Activated CD4-positive, CD25-positive, alpha-beta regulatory T cell treated with anti-CD3 and anti-CD28 coated beads, Interleukin-2, amount 50 U/mL, for 72 hours (primary cell): ENCODE measurements around the gene RRAS2.
"Not testable (repeated sequence)": the region's sequence is repeated elsewhere in the genome, so short reads cannot be mapped to it uniquely, and the experiment has no call there.

ENCODE experiments used
- DNase-seq: peaks from one replicate; pipeline ENCODE4 v3.0.0; 2021

Gene RRAS2

DNA sequence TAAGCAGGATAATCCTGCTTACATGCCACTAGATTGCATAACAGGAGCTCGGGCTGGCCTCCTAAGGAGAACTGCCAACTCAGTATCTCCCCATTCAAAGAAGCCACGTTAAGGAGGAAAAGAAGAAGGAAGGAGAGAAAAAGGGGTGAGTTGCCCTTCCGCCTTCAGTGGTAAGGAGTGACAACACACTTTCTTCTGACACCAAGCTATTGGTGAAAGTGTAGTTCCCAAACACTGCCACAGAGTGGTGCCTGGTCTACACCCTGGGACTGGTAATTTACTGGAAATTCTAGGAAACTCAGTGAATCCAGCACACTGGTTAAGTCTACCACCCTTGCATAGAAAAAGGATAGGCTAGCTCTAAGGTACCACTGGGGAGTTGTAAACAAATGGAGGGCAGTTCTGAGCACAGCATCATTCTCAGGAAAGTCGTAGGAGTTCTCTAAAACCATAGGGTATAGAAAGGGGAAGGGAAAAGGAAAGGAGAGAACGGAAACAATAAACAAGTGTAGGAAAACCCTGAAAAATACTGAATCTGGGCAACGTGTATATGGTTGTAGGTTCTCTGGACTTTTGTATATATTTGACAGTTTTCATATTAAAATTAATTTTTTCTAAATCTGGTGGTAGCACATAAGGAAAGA is 58.2 kb downstream of the RRAS2 start:
- DNase-seq = no peak

DNA sequence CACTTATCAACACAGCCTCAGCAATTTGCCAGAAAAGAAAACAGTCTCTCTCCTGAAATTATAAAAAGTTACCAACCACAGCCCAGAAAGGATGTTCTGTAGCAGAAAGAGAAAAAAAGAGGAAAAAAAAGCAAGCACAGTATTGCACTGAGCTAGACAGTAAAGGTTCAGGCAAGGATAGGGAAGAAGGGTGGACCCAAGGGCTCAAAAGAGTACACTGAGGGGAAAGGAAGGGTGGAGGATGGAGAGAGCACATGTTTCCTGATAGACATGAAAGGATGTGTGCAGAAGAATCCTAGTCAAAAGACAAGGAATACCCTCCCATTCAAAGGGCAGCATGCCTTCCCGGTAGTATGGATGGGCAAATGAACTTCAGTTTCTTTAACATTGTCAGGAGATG is 59.1 kb downstream of the RRAS2 start:
- no peak for DNase-seq

DNA sequence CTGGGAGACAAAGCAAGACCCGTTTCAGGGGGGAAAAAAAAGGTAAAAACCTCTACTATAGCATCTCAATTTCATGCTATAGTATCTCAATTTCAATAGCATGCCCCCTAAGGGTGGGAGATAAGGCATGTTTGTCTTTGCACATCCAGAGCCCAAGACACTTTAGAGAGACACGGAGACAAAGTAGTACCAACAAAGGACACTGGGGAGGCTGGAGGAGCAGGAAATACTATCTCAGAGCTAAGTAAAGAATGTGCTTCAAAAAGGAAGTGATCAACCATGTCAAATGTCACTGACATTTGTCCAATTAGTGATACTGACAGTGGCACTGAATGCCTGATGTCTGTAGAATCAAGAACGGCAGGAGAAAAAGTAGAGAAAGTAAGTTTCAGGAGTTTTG is 68.6 kb downstream of the RRAS2 start:
- DNase-seq = no peak

DNA sequence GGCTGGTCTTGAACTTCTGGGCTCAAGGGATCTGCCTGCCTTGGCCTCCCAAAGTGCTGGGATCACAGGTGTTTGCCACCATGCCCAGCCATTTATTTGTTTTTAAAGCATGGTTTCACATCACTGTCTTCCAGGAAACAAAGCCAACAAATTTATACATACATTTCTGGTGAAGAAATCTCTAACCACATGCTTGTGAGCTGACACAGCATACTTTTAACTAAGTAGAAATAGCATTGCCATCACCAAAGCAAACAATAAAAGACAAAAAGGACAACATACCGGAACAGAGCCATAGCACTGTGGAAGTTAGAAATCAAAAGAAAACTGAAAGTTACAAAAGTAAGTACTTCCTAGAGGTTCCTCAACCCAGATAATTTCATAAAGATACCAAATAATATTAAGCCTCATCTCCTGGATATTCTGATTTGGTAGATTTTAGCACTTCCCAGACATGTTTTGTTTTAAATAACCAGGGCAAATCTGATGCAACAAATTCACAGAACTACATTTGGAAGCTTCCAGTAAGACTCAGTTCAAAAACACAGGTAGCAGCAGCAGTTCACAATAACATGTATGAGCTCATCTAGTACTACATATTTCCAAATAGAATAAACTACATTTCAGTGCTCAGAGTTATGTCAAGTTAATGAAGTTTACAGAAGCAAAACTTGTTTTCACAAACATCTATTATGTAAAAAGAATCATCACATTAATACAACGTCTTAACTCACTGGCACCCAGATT is 70.6 kb downstream of the RRAS2 start:
- DNase-seq = no peak

DNA sequence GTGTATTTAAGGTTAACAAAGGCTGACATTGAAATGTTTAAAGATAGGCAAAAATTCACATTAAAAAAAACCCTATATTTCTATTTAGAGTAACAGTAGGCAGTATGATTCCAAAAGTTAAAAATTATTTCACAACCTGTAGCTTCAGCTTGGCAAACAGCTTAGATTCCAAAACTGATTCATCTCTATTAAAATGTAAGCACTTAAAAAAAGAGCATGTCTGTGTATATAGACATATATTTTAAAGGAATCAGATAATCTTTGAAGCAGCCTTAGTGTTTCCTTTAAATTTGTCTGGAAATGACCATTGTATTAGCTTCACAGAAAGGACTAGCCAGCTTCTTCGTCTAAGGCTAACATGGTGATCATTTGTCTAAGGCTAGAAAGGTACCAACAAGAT is 80.1 kb downstream of the RRAS2 start:
- not testable (repeated sequence) for DNase-seq

DNA sequence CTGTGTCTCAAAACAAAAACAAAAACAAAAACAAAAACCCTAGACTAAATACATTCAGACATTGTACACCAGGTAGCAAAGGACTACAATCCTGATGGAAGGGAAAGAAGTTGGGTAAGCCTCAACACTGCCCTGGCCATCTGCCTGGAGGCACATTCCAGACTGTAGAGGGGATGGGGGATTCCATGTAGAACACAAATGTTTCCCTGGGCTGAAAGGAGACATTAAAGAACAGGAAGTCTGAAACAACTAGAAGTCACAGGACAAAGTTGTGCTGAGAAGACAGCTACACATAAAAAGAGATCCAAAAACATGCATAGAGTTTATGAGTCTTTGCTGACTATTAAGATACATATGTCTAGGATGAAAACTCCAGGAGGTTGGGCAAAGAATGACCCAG is 83.9 kb downstream of the RRAS2 start:
- DNase-seq = no peak

DNA sequence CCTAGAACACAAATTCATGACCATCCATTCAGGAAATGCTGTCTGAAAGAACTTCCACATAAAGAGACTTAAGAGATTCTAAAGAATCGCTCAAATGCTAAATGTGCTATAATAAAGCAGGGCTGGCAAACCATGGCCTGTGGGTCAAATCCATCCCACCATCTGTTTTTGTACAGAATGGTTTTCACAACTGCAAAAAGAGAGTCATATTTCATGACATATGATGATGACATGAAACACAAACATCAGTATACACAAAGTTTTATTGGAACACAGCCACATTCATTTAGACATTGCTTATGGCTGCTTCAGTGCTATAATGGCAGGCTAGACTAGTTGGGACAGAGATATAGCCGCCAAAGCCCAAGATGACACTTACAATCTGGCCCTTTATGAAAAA is 85.1 kb downstream of the RRAS2 start:
- DNase-seq = no peak

DNA sequence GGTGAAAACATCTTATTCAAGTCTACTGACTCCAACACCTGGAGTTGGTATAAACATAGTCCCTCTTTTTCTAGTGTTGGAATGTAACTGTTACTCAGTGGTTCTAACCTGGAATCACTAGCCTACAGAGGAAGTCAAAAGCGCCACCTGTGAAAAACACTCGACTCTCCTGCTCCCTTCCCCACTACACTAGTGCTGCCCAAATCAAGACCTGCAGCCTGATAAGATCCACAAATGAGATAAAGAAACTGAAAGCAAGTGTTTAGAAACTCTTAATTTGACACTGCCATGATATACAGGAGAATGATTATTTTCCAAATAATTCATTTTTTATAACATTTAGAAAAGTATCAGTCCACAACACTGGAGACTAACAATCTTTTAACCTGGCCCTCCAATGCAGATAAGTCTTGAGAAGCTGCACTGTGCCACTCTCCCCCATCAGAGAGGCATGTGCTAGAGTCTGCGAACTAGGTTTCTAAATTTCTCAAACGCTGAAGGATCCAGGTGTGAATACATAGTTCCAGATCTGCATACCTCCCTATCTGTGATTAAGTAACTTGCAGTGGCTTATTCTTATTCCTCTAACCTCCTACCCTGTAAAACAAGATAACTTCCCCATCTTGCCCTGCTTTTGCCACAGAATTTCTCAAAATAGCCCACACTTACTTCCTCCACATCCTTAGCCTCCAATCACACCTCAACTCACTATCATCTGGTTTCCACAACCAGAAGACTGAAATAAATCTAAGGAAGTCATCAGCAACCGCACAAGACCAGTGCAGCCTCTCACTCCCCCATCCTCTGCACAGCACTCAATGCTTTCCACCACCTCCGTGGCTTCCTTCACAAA is 88.1 kb downstream of the RRAS2 start:
- no peak for DNase-seq

DNA sequence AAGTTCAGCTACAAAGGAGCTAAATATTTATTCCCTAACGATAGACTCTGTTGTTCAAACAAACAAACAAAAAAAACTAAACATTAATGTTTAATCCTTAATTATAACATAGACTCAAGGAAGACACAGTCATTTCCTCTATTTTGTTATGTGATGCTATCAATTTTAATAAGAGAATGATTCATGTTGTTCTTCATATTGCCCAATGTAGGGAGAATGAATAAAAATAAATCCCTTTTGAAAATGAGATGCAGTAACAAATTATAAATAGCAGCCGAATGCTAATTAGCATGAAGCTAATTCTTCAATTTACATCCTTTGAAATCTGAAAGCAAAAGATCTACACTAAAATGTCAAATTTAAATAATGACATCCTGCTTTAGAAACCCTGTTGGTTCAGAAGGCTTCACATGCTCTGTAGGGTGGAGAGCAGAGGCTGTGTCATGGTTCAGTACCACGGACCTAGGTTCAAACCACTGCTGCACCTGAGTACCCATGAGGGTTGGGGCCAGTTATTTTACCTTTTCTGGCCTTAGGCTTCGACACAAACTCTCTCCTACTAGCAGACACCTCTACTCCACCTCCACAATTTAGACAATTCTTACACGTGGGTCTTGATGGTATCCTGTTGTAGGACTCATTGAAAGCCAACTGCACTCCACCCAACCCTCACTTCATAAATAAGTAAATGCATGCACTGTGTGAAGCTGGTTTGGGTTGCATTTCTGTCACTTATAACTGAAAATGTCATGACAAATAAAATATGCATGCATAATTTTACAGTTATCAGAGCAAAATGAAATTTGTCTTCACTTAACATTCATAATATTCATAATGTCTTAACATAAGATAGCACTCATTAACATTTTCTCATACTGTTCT is 89.0 kb downstream of the RRAS2 start:
- no peak for DNase-seq

DNA sequence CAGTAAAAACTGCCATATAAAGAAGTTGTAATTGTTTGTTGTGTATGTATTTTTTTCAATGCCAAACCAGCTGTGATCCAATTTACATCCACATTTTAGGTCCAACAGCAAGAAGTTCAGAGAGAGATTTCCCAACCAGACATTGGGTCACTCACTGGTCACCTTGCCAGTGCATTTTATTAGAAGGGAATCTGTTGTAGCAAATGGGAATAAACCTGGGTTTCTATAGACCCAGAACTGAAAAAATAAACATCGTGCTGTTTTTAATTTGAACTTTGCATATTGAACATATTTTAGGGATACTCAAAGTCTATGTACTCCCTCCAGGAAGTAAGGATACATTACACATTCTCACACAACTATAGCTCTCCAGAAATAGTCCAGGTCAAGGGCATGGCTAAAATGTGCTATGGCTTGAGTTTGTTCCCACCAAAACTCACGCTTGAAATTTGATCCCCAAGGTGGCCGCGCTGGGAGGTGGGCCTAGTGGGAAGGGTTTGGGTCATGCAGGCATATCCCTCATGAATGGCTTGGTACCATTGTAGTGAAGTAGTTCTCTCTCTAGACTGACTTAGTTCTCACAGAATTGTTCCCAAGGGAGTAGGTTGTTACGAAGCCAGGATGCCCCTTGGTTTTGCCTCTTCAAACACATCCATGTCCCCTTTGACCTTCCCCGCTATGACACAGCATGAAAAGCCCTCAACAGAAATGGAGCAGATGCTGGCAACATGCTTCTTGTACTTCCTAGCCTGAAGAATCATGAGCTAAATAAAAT is 90.9 kb downstream of the RRAS2 start:
- no peak for DNase-seq

DNA sequence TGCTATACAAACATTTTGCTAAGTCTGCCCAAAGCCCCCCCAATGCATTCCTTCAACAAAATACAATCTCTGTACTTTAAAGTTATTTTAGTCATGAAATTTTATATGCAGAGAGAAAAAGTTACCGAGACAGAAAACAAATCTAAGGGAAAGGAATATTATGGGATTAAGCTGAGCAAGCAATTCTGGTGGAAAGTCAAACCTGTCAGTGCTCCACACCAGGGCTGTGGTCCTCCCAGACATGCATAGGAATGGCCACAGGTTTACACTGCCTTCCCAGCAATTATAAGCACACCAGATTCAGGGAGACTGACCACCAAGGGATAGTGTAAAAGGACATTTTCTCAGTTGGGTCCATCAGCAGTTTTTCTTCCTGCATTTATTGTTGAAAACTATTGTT is 92.4 kb downstream of the RRAS2 start:
- no peak for DNase-seq

DNA sequence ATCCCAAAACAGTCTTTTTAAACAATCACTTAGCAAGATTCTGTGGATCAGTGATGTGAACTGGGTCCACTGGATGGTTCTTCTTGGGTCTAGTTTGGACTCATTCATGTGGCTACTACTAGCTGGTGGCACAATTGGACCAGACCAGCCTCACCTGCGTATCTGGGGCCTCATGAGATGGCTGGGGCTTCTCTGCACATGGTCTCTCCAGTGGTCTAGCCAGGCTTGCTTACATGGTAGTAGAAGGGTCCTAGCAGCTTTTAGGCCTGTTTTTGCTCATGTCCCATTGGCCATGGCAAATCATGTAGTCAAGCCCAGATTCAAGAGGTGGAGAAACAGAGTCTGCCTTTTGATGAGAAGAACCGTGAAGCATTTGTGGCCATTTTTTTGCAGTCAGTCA is 94.0 kb downstream of the RRAS2 start:
- DNase-seq = no peak

DNA sequence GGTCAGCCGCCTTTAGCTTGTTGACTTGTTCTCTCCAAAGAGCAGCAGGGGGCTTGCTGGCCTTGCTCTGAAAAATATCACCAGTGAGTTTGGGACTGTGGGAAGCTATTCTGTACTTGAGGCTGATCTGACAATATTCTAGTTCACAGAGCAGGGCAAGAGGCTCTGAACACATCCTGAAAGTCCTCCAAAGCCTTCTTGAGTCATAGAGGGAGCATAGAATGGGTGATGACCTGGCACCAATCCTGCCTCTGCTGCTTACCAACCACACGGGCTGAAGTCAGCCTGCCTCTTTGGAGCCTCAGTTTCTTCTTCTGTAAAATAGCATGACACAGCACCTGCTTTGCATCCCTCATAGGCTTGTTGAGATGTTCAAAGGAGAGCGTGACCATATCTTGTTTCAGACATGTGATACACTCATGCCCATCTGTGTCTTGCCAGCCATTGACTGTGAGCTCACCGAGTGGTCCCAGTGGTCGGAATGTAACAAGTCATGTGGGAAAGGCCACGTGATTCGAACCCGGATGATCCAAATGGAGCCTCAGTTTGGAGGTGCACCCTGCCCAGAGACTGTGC is 96.6 kb downstream of the RRAS2 start:
- no peak for DNase-seq

DNA sequence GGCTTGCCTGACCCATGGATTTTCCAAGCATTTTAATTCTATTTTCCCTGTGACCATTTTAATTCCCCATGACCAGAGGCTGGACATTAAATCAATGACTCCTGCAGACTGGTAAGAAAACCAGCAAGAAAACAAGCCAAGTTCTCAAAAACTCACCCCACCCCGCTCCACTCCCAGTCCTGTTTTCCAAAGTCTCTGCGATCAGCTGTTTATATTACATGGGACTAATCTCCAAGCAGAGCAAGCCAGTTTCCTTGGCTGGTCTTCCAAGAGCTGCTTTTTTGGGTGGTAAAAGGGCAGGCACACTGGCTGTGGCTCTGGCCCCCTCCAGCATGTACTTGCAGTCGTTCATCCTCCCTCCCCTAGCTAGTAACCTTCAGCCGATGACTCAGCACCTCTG is 97.9 kb downstream of the RRAS2 start:
- DNase-seq = no peak

DNA sequence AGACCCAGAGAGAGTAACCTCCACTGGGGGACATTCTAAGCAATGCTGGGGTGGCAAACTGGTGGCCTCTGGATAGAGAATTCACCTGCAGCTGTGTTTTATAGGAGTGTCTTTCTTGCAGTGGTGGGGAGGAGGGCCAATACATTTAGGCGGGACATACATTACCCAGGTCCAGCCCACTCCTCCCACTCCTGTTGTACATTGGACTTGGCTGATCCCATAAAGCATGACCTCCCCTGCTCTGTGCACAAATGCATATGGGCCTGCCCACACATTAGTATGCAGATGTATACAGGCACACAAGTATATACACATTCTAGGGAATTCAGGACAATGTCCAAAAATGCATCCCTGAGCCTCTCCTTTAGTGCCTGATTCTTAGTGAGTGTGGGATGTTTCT is 99.1 kb downstream of the RRAS2 start:
- DNase-seq = no peak

DNA sequence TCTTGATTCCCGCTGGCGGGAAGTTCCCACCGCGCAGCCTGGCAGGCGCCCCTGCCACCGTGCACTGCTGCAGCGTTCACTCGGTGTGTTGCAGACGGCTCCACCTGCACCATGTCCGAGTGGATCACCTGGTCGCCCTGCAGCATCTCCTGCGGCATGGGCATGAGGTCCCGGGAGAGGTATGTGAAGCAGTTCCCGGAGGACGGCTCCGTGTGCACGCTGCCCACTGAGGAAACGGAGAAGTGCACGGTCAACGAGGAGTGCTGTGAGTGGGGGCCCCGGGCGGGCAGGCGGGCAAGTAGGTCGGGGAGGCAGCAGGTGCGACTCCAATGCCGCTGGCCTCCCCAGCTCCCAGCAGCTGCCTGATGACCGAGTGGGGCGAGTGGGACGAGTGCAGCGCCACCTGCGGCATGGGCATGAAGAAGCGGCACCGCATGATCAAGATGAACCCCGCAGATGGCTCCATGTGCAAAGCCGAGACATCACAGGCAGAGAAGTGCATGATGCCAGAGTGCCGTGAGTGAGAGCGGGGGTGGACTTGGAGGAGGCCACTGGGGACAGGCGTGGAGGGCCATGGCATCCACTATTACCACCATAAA is 99.7 kb downstream of the RRAS2 start:
- DNase-seq = no peak

DNA sequence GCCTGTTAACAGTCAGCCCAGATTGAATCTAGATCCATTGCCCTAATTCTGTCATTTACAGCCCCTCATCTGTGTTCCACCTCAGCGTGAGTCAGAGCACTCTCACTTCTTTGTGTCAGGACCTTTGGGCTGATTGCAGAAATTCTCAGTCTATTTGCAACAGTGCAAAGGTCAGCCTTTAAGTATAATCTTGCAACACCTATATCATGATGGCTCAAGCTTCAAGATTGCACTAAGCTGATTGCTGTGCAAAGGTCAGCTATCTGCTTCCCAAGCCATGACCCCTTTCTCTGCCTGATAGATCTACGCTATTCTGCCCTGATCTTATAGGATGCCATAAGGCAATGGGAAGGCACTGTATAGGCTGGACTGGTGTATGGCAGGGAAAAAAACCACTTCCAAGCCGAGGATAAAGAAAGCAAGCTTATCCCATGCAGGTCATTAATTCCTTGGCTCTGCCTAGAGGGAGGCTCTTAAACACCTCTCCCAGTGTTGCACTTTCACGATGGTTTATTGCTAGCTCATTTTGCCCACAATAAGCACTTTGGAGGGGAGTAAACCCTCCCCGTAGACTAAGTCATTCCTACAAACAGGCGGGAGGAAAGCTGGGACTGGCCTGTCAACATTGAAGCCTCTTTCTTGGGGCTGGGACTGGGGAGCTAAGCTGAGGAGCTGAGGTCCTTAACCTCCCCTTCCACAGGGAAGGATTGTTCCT is 100.6 kb downstream of the RRAS2 start:
- DNase-seq = no peak

DNA sequence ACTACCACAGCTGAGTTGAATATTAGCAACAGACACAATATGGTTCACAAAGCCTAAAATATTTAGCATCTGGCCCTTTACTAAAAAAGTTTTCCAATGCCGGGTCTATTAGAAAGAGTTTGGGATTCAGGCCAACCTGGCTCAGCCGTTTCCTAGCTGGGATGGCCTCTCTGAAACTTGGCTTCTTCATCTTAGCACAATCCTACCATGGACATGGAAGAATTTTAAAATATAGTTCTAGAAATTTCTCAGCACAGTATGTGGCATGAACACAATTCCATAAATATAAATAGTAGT is 103.8 kb downstream of the RRAS2 start:
- no peak for DNase-seq

DNA sequence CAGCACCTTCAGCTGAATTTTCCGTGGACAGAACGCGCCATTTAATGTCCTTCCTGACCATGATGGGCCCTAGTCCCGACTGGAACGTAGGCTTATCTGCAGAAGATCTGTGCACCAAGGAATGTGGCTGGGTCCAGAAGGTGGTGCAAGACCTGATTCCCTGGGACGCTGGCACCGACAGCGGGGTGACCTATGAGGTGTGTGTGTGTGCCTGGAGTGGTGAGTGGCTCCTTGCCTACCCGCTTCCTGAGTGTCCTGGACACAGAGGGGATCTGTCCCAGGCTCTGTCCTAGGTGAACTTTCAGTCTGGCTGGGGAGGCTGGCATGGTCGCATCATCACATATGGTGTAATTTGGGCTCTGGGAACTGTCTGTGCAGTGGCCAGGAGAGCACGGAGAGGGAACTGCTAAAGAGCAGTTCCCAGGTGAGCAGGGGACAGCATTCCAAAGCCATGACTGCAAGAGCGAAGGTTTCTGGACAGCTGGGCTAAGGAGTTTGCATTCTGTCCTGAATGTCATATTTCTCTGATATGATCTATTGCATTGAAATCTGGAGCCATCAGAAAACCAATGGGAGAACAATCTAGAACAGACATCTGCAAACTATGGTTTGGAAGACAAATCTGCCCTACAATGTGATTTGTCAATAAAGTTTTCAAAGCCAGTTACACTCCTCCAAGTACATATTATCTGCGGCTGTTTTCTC is 104.3 kb downstream of the RRAS2 start:
- DNase-seq = no peak

DNA sequence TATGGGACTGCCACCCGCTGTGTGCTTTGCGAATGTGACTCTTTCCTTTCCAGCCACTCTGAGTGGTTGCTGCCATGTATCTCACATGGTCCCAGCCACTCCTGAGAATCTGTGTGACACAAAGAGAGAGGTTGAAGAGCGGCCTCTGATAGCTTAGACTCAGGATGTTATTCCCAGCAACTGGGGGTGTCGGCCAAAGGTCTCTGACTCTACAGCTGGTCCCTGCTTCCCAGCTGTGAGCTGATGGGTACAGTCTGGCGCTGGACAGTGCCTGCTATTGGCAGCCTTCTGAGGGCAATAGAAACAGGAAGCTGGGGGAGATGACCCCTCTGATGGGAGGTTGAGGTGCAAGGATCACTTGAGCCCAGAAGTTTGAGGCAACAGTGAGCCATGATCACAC is 105.1 kb downstream of the RRAS2 start:
- no peak for DNase-seq
